H9 (cell line): Measurements from ENCODE around the gene RBSN. TPM values are rescaled to one million over a fixed set of nuclear protein-coding genes. Genes with fewer than 3 reads are reported as not detected.
A peak's percentile ranks its signal among the peaks of the same experiment; 100 is the strongest.

ENCODE experiments used
- DNase-seq: peaks from one replicate; pipeline ENCODE4 v3.0.0-alpha.2; 2017
- H2AFZ ChIP-seq: one replicate; pipeline ENCODE4 v1.6.1; 2013; ENCODE audit warnings: mild to moderate bottlenecking, low read length, control low read depth, moderate library complexity
- H2AK5ac ChIP-seq: 2 replicates; pipeline ENCODE4 v1.6.1; 2013; ENCODE audit warnings: low read length, control low read depth, mixed read lengths; ENCODE audit not compliant: insufficient read length
- H2BK120ac ChIP-seq: one replicate; pipeline ENCODE4 v1.6.1; 2013; ENCODE audit warnings: low read depth, mild to moderate bottlenecking, low read length, control low read depth, inconsistent platforms; ENCODE audit not compliant: poor library complexity, severe bottlenecking
- H2BK12ac ChIP-seq: 2 replicates; pipeline ENCODE4 v1.6.1; 2013; ENCODE audit warnings: low read length, control low read depth, mixed read lengths, low read depth; ENCODE audit not compliant: insufficient read length
- H2BK15ac ChIP-seq: 2 replicates; pipeline ENCODE4 v1.6.1; 2013; ENCODE audit warnings: low read depth, low read length, control low read depth
- H2BK20ac ChIP-seq: one replicate; pipeline ENCODE4 v1.6.1; 2013; ENCODE audit warnings: low read depth, mild to moderate bottlenecking, low read length, control low read depth, inconsistent platforms; ENCODE audit not compliant: poor library complexity, severe bottlenecking
- H2BK5ac ChIP-seq: 2 replicates; pipeline ENCODE4 v1.6.1; 2013; ENCODE audit warnings: low read length, control low read depth, mixed read lengths; ENCODE audit not compliant: insufficient read length
- H3K14ac ChIP-seq: 2 replicates; pipeline ENCODE4 v1.6.1; 2013; ENCODE audit warnings: low read length, control low read depth; ENCODE audit not compliant: insufficient read depth
- H3K18ac ChIP-seq: 2 replicates; pipeline ENCODE4 v1.6.1; 2013; ENCODE audit warnings: low read depth, mild to moderate bottlenecking, mixed read lengths, low read length, control low read depth; ENCODE audit not compliant: insufficient read length
- H3K23ac ChIP-seq: 2 replicates; pipeline ENCODE4 v1.6.1; 2013; ENCODE audit warnings: low read length, control low read depth, mixed read lengths, low read depth; ENCODE audit not compliant: insufficient read length
- H3K23me2 ChIP-seq: 2 replicates; pipeline ENCODE4 v1.6.1; 2013; ENCODE audit warnings: low read depth, mild to moderate bottlenecking, mixed read lengths, low read length, control low read depth; ENCODE audit not compliant: insufficient read length, poor library complexity, severe bottlenecking
- H3K27ac ChIP-seq: 2 replicates; pipeline ENCODE4 v1.5.1; 2013; ENCODE audit warnings: low read length, control low read depth, mixed read lengths, low read depth; ENCODE audit not compliant: insufficient read length
- H3K27me3 ChIP-seq: 2 replicates; pipeline ENCODE4 v1.6.1; 2013; ENCODE audit warnings: low read length, control low read depth, inconsistent platforms; ENCODE audit not compliant: insufficient read depth
- H3K4ac ChIP-seq: 2 replicates; pipeline ENCODE4 v1.6.1; 2013; ENCODE audit warnings: low read depth, mild to moderate bottlenecking, control low read depth, inconsistent platforms, low read length, moderate library complexity
- H3K4me1 ChIP-seq: 2 replicates; pipeline ENCODE4 v1.6.1; 2013; ENCODE audit warnings: low read length, control low read depth, inconsistent platforms; ENCODE audit not compliant: insufficient read depth
- H3K4me2 ChIP-seq: 2 replicates; pipeline ENCODE4 v1.6.1; 2013; ENCODE audit warnings: low read length, control low read depth, mixed read lengths; ENCODE audit not compliant: insufficient read length, insufficient read depth
- H3K56ac ChIP-seq: 2 replicates; pipeline ENCODE4 v1.6.1; 2013; ENCODE audit warnings: low read depth, mild to moderate bottlenecking, mixed read lengths, low read length, control low read depth; ENCODE audit not compliant: insufficient read length
- H3K79me1 ChIP-seq: 2 replicates; pipeline ENCODE4 v1.6.1; 2013; ENCODE audit warnings: low read depth, mild to moderate bottlenecking, moderate library complexity, low read length, control low read depth, inconsistent platforms; ENCODE audit not compliant: insufficient read depth, poor library complexity, severe bottlenecking
- H3K79me2 ChIP-seq: 2 replicates; pipeline ENCODE4 v1.6.1; 2013; ENCODE audit warnings: low read length, control low read depth, inconsistent platforms; ENCODE audit not compliant: insufficient read depth
- H3K9ac ChIP-seq: 2 replicates; pipeline ENCODE4 v1.6.1; 2013; ENCODE audit warnings: low read length, control low read depth, mixed read lengths; ENCODE audit not compliant: insufficient read length; ENCODE audit errors: extremely low read depth
- H3K9me3 ChIP-seq: one replicate; pipeline ENCODE4 v1.6.1; 2013; ENCODE audit warnings: low read depth, low read length, inconsistent platforms; ENCODE audit not compliant: control insufficient read depth
- H3T11ph ChIP-seq: one replicate; pipeline ENCODE4 v1.6.1; 2013; ENCODE audit warnings: mild to moderate bottlenecking, low read length, control low read depth, inconsistent platforms
- H4K20me1 ChIP-seq: one replicate; pipeline ENCODE4 v1.6.1; 2013; ENCODE audit not compliant: control insufficient read depth, insufficient read length, insufficient read depth
- H4K5ac ChIP-seq: 2 replicates; pipeline ENCODE4 v1.6.1; 2013; ENCODE audit warnings: low read depth, mild to moderate bottlenecking, mixed read lengths, low read length, control low read depth; ENCODE audit not compliant: insufficient read length
- H4K8ac ChIP-seq: replicated peaks from 2 replicates; pipeline ENCODE4 v1.6.1; 2013; ENCODE audit warnings: low read length, control low read depth, mixed read lengths, low read depth; ENCODE audit not compliant: insufficient read length
- H4K91ac ChIP-seq: 2 replicates; pipeline ENCODE4 v1.6.1; 2013; ENCODE audit warnings: low read depth, mild to moderate bottlenecking, moderate library complexity, mixed read lengths, low read length, control low read depth; ENCODE audit not compliant: insufficient read length
- H3K27ac Mint-ChIP-seq, 3 experiments: 2 replicates in 2 of 3; 3 replicates in 1 of 3; pipeline ENCODE4 v1.8.0; 2020 to 2021; ENCODE audit warnings: mixed read lengths in 3 of 3, mild to moderate bottlenecking in 1 of 3, moderate library complexity in 1 of 3
- H3K27me3 Mint-ChIP-seq: 2 replicates; pipeline ENCODE4 v1.8.0; 2021; ENCODE audit warnings: low read depth, mild to moderate bottlenecking, moderate library complexity, mixed read lengths
- H3K36me3 Mint-ChIP-seq, 3 experiments: 2 replicates in 2 of 3; 3 replicates in 1 of 3; pipeline ENCODE4 v1.8.0; 2020 to 2021; ENCODE audit warnings: low read depth in 3 of 3, mixed read lengths in 3 of 3; ENCODE audit not compliant: insufficient read depth in 1 of 3
- H3K4me1 Mint-ChIP-seq, 2 experiments: 2 replicates each; pipeline ENCODE4 v1.8.0; 2020; ENCODE audit warnings: mixed read lengths in 2 of 2
- H3K4me3 Mint-ChIP-seq, 2 experiments: 2 replicates in 1 of 2; 3 replicates in 1 of 2; pipeline ENCODE4 v1.8.0; 2020 to 2021; ENCODE audit warnings: mild to moderate bottlenecking in 2 of 2, mixed read lengths in 2 of 2, moderate library complexity in 1 of 2
- H3K9me3 Mint-ChIP-seq, 2 experiments: 2 replicates in 1 of 2; 3 replicates in 1 of 2; pipeline ENCODE4 v1.8.0; 2020; ENCODE audit warnings: mild to moderate bottlenecking in 2 of 2, mixed read lengths in 2 of 2, moderate library complexity in 1 of 2
- CTCF ChIP-seq: fragments of 200-600 bp; sonication (generic); conservative IDR thresholded peaks from 3 replicates; pipeline ENCODE4 v1.8.0; 2021; ENCODE audit warnings: antibody characterized with exemption, mild to moderate bottlenecking
- WGBS: extraction: QIAGEN DNeasy Blood & Tissue Kit; methylation state at CpG from one replicate; pipeline ENCODE4 v1.1.7; 2013; ENCODE audit warnings: missing lambda C conversion rate, low lambda C conversion rate, mixed read lengths; ENCODE audit not compliant: insufficient read length; ENCODE audit errors: extremely low coverage; 5-methylcytosine and 5-hydroxymethylcytosine counted together
- total RNA-seq: library from RNA; stranded (reverse); gene quantifications from 2 replicates; pipeline ENCODE4 v1.2.1, GENCODE V29; 2021

Gene RBSN
- total RNA-seq, 1 experiment from 2014 or later = 16.0 TPM

- Histone ChIP-seq H2AK5ac (no peak overlapping the region), H3K14ac (peak overlapping the region; percentile 21; the same call in 1 of the 2 replicates), H3K27ac (no peak overlapping the region), H3K56ac (no peak overlapping the region), H4K20me1 (no peaks in the 10 kb centered on the region), H3K79me1 (peaks cover 8% of the 10 kb centered on the region), H3K27me3 (no peaks in the 10 kb centered on the region; the same call in 1 of the 2 replicates), H3T11ph (no peak overlapping the region), H3K23ac (no peak overlapping the region), H3K4ac (no peak overlapping the region), H2AFZ (no peak overlapping the region), H4K5ac (no peak overlapping the region), H3K18ac (no peak overlapping the region), H2BK20ac (no peak overlapping the region), H3K79me2 (peaks cover 5% of the 10 kb centered on the region; the same call in 1 of the 2 replicates), H3K4me2 (peak overlapping the region; percentile 78), H2BK5ac (no peak overlapping the region), H3K9ac (peak overlapping the region; percentile 84), H2BK12ac (no peak overlapping the region), H2BK120ac (no peak overlapping the region), H4K91ac (no peak overlapping the region), H2BK15ac (no peak overlapping the region), H4K8ac (no peak overlapping the region), H3K23me2 (peaks cover 18% of the 10 kb centered on the region), H3K9me3 (no peaks in the 10 kb centered on the region), H3K4me1 (peaks cover 3% of the 10 kb centered on the region; the same call in 1 of the 2 replicates)
- peak overlapping the region; percentile 76 to 88 (median 84) for H3K27ac Mint-ChIP-seq
- no peak for TF ChIP-seq CTCF
- no peak for DNase-seq
- H3K27me3 Mint-ChIP-seq = peaks cover 3% of the 10 kb centered on the region; the same call in 1 of the 2 replicates
- peaks cover 0 to 15% (median 15%) of the 10 kb centered on the region in 3 experiments; a peak in 5 of 7 replicates for H3K36me3 Mint-ChIP-seq
- H3K4me1 Mint-ChIP-seq = peaks cover 20% of the 10 kb centered on the region in 2 experiments
- peak overlapping the region; percentile 88 to 95 for H3K4me3 Mint-ChIP-seq
- no CpG with 5 or more reads among the region's 19 CpGs for WGBS
- no peaks in the 10 kb centered on the region; a peak in 1 of 5 replicates for H3K9me3 Mint-ChIP-seq
These were observed 583 bp upstream of the RBSN start for GRCh38 chr3:15099364-15100098.
